IPS-18a (cell line): ENCODE data around the gene FCHSD1.

Experiments used
- H3K27ac ChIP-seq: one replicate; pipeline ENCODE4 v1.5.1; 2013; ENCODE audit warnings: low read length
- H3K27me3 ChIP-seq: one replicate; pipeline ENCODE4 v1.6.1; 2013; ENCODE audit warnings: mild to moderate bottlenecking, low read length; ENCODE audit not compliant: control insufficient read depth, insufficient read depth
- H3K36me3 ChIP-seq: one replicate; pipeline ENCODE4 v1.6.1; 2013; ENCODE audit warnings: low read depth, low read length; ENCODE audit not compliant: control insufficient read depth
- H3K4me1 ChIP-seq: one replicate; pipeline ENCODE4 v1.6.1; 2013; ENCODE audit warnings: low read depth, low read length; ENCODE audit not compliant: control insufficient read depth
- H3K4me3 ChIP-seq: one replicate; pipeline ENCODE4 v1.5.1; 2013; ENCODE audit warnings: low read length
- H3K9ac ChIP-seq: one replicate; pipeline ENCODE4 v1.6.1; 2013; ENCODE audit warnings: mild to moderate bottlenecking, low read length, moderate library complexity
- H3K9me3 ChIP-seq: one replicate; pipeline ENCODE4 v1.6.1; 2013; ENCODE audit warnings: low read depth, low read length; ENCODE audit not compliant: control insufficient read depth

FCHSD1 gene

GRCh38 chr5:141650851-141651727 lies at the start of gene FCHSD1:
Gene FCHSD1 (minus strand): TSS chr5:141651418. CDS start chr5:141651368, 50 bp downstream.
- Histone ChIP-seq H3K9me3 (no peaks in the 10 kb centered on the region), H3K9ac (peak within 1 kb of the TSS; percentile 34), H3K4me1 (peaks cover 4% of the 10 kb centered on the region), H3K36me3 (peaks cover 25% of the 10 kb centered on the region), H3K4me3 (peak within 1 kb of the TSS; percentile 78), H3K27me3 (no peaks in the 10 kb centered on the region), H3K27ac (no peak within 1 kb of the TSS)

- H3K4me1 ChIP-seq = peaks cover 2% of the 10 kb centered on the region
- no peak overlapping the region for H3K4me3 ChIP-seq
- H3K9ac ChIP-seq = no peak overlapping the region
- no peaks in the 10 kb centered on the region for H3K36me3 ChIP-seq
- peaks cover 18% of the 10 kb centered on the region for H3K27me3 ChIP-seq
- no peaks in the 10 kb centered on the region for H3K9me3 ChIP-seq
- H3K27ac ChIP-seq = no peak overlapping the region
Observed at GRCh38 chr5:141697586-141697985, 46.4 kb upstream of the FCHSD1 start.

GRCh38 chr5:141696431-141696830 lies 45.2 kb upstream of the FCHSD1 start:
- Histone ChIP-seq H3K4me1 (peaks cover 6% of the 10 kb centered on the region), H3K4me3 (no peak overlapping the region), H3K36me3 (no peaks in the 10 kb centered on the region), H3K9me3 (no peaks in the 10 kb centered on the region), H3K27me3 (peaks cover 12% of the 10 kb centered on the region), H3K9ac (no peak overlapping the region), H3K27ac (no peak overlapping the region)

- Histone ChIP-seq H3K9ac (no peak overlapping the region), H3K27me3 (peaks cover 6% of the 10 kb centered on the region), H3K4me3 (no peak overlapping the region), H3K4me1 (peaks cover 6% of the 10 kb centered on the region), H3K27ac (no peak overlapping the region), H3K9me3 (no peaks in the 10 kb centered on the region), H3K36me3 (no peaks in the 10 kb centered on the region)
Observed at GRCh38 chr5:141695627-141696215, 44.5 kb upstream of the FCHSD1 start.

GRCh38 chr5:141694479-141694878 lies 43.3 kb upstream of the FCHSD1 start:
- peaks cover 6% of the 10 kb centered on the region for H3K27me3 ChIP-seq
- H3K4me3 ChIP-seq = no peak overlapping the region
- no peak overlapping the region for H3K9ac ChIP-seq
- no peak overlapping the region for H3K27ac ChIP-seq
- no peaks in the 10 kb centered on the region for H3K9me3 ChIP-seq
- H3K36me3 ChIP-seq = no peaks in the 10 kb centered on the region
- H3K4me1 ChIP-seq = peaks cover 6% of the 10 kb centered on the region

GRCh38 chr5:141692919-141693725 lies 41.9 kb upstream of the FCHSD1 start:
- H3K9ac ChIP-seq = no peak overlapping the region
- H3K27me3 ChIP-seq = peaks cover 6% of the 10 kb centered on the region
- H3K27ac ChIP-seq = no peak overlapping the region
- H3K36me3 ChIP-seq = no peaks in the 10 kb centered on the region
- H3K9me3 ChIP-seq = no peaks in the 10 kb centered on the region
- H3K4me3 ChIP-seq = no peak overlapping the region
- peaks cover 6% of the 10 kb centered on the region for H3K4me1 ChIP-seq

GRCh38 chr5:141692533-141692888 lies 41.3 kb upstream of the FCHSD1 start:
- H3K4me3 ChIP-seq = peak overlapping the region; percentile 62
- H3K9me3 ChIP-seq = no peaks in the 10 kb centered on the region
- no peak overlapping the region for H3K27ac ChIP-seq
- no peak overlapping the region for H3K9ac ChIP-seq
- H3K4me1 ChIP-seq = peaks cover 6% of the 10 kb centered on the region
- peaks cover 6% of the 10 kb centered on the region for H3K27me3 ChIP-seq
- no peaks in the 10 kb centered on the region for H3K36me3 ChIP-seq

- Histone ChIP-seq H3K9me3 (no peaks in the 10 kb centered on the region), H3K27ac (no peak overlapping the region)
Observed at GRCh38 chr5:141691867-141692532, 40.8 kb upstream of the FCHSD1 start.

GRCh38 chr5:141691286-141691866 lies 40.2 kb upstream of the FCHSD1 start:
- no peak overlapping the region for H3K9ac ChIP-seq
- H3K27ac ChIP-seq = no peak overlapping the region

More at GRCh38 chr5:141691867-141692532, 40.8 kb upstream of the FCHSD1 start:
- Histone ChIP-seq H3K4me3 (peak overlapping the region; percentile 62), H3K4me1 (peaks cover 6% of the 10 kb centered on the region), H3K27me3 (peaks cover 6% of the 10 kb centered on the region), H3K9ac (no peak overlapping the region), H3K36me3 (no peaks in the 10 kb centered on the region)

GRCh38 chr5:141686648-141687416 lies 35.6 kb upstream of the FCHSD1 start:
- Histone ChIP-seq H3K9ac (no peak overlapping the region), H3K4me1 (peaks cover 8% of the 10 kb centered on the region), H3K9me3 (no peaks in the 10 kb centered on the region), H3K4me3 (no peak overlapping the region), H3K27me3 (no peaks in the 10 kb centered on the region), H3K27ac (no peak overlapping the region), H3K36me3 (no peaks in the 10 kb centered on the region)

More at GRCh38 chr5:141691286-141691866, 40.2 kb upstream of the FCHSD1 start:
- Histone ChIP-seq H3K9me3 (no peaks in the 10 kb centered on the region), H3K27me3 (peaks cover 6% of the 10 kb centered on the region), H3K4me1 (peaks cover 6% of the 10 kb centered on the region), H3K36me3 (no peaks in the 10 kb centered on the region), H3K4me3 (no peak overlapping the region)
